Aorta (tissue), 5 donors: ENCODE data around the gene CHRNB1. TPM values are rescaled to one million over a fixed set of nuclear protein-coding genes. Genes with fewer than 3 reads are reported as not detected.

Experiments used
- ATAC-seq: fragments of 200-7000 bp; cut with Tn5 transposase; one replicate; pipeline ENCODE4 v1.9.1; 2022; ENCODE audit warnings: moderate library complexity; ENCODE audit not compliant: low FRiP score
- DNase-seq, 2 donors: peaks; one replicate each; pipeline ENCODE4 v3.0.0-alpha.2; 2020
- H3K27ac ChIP-seq, 2 donors: one replicate each; pipeline ENCODE4 v1.5.1; 2013; ENCODE audit warnings: low read length in 2 of 2, mild to moderate bottlenecking in 2 of 2, moderate library complexity in 2 of 2, control low read depth in 1 of 2, inconsistent platforms in 1 of 2, low read depth in 1 of 2
- H3K27me3 ChIP-seq, 2 donors: one replicate each; pipeline ENCODE4 v1.6.1; 2013; ENCODE audit warnings: control low read depth in 1 of 2, low read length in 1 of 2, mild to moderate bottlenecking in 1 of 2, moderate library complexity in 1 of 2; ENCODE audit not compliant: insufficient read depth in 2 of 2, control insufficient read depth in 1 of 2
- H3K36me3 ChIP-seq, 2 donors: one replicate each; pipeline ENCODE4 v1.6.1; 2013; ENCODE audit warnings: control low read depth in 1 of 2, low read length in 1 of 2, mild to moderate bottlenecking in 1 of 2; ENCODE audit not compliant: insufficient read depth in 2 of 2, control insufficient read depth in 1 of 2
- H3K4me1 ChIP-seq, 2 donors: one replicate each; pipeline ENCODE4 v1.6.1; 2013; ENCODE audit warnings: low read length in 2 of 2, control low read depth in 1 of 2, mild to moderate bottlenecking in 1 of 2, moderate library complexity in 1 of 2; ENCODE audit not compliant: insufficient read depth in 2 of 2, control insufficient read depth in 1 of 2
- H3K4me3 ChIP-seq, 2 donors: one replicate each; pipeline ENCODE4 v1.5.1; 2013; ENCODE audit warnings: low read length in 2 of 2, control low read depth in 1 of 2, mild to moderate bottlenecking in 1 of 2
- H3K9me3 ChIP-seq: one replicate; pipeline ENCODE4 v1.6.1; 2013; ENCODE audit warnings: mild to moderate bottlenecking, low read length; ENCODE audit not compliant: control insufficient read depth
- WGBS, 2 donors: extraction: QIAGEN DNeasy Blood & Tissue Kit; methylation state at CpG; one replicate each; pipeline ENCODE4 v1.1.7; 2013; 5-methylcytosine and 5-hydroxymethylcytosine counted together
- intact Hi-C, 2 donors: fragments of 100-400 bp; cut with DNase I; formaldehyde crosslinking; loops; one replicate each; pipeline versions ENCODE4 v1.14.2 to v1.15.0; 2022
- long read RNA-seq, 2 donors: library from polyadenylated mRNA; unstranded; transcript quantifications; one replicate each; pipeline ENCODE4 v2.0.0, GENCODE V29; 2020 to 2021
- polyA plus RNA-seq, 2 donors: library from polyadenylated mRNA; stranded (reverse); fragments of 200-250 nt; gene quantifications; one replicate each; pipeline ENCODE4 v1.2.3, GENCODE V29; 2013
- total RNA-seq, 2 donors: library from RNA; stranded (reverse); fragmentation: NEBNext Ultra II Directional; extraction: Animal tissue kit (Norgen Biotek cat#: 25700); gene quantifications; one replicate each; pipeline ENCODE4 v1.2.1, GENCODE V29; 2021
- donor health status: healthy with polysubstance abuse.
- donor health status: Bipolar disorder and iron deficiency.
- donor health status: DM: no; HTN: no; CAD: no.
- donor health status: DM: no; HTN: no; CAD: no.
- donor health status: DM: yes; HTN: yes; CAD: no.

Gene CHRNB1
- 1 to 10 TPM; 6.2 to 8.8 TPM for total RNA-seq
- polyA plus RNA-seq = 10 to 100 TPM; 11.6 to 18.3 TPM
- long read RNA-seq, donor 1, transcript CHRNB1-207 (2 exons, 1,095 nt) = major isoform, 7 of 12 reads
- long read RNA-seq, donor 1, partial matches to known transcripts = 0 of 12 reads
- long read RNA-seq, donor 1, other reads (novel, unspliced or antisense) = 2 of 12 reads
- long read RNA-seq, donor 2, partial matches to known transcripts = 0 of 3 reads
- long read RNA-seq, donor 2, other reads (novel, unspliced or antisense) = 0 of 3 reads

GRCh38 chr17:7444682-7445618 lies at the start of gene CHRNB1:
CHRNB1 (plus strand) TSS chr17:7445061; CDS start chr17:7445128, 67 bp downstream.
- Histone ChIP-seq H3K4me3 (peak within 1 kb of the TSS; percentile 4 to 23), H3K27me3 (no peaks in the 10 kb centered on the region), H3K36me3 (no peaks in the 10 kb centered on the region), H3K4me1 (no peaks in the 10 kb centered on the region), H3K9me3 (no peaks in the 10 kb centered on the region), H3K27ac (no peak within 1 kb of the TSS)
- DNase-seq (peak; percentile 87 to 90), ATAC-seq (peak; percentile 72)
- WGBS, 2 donors = 3 to 4% methylated on average over 44 to 51 of the region's 51 CpGs
- intact Hi-C loops = no loop called here

GRCh38 chr17:7396147-7396546 lies 48.7 kb upstream of the CHRNB1 start:
- WGBS, 2 donors = 86 to 88% methylated on average over 4 of the region's 4 CpGs
- no peaks in the 10 kb centered on the region for H3K36me3 ChIP-seq
- intact Hi-C loops = no loop called here
- no peak overlapping the region for H3K27ac ChIP-seq
- H3K4me1 ChIP-seq = no peaks in the 10 kb centered on the region
- no peaks in the 10 kb centered on the region for H3K27me3 ChIP-seq
- H3K9me3 ChIP-seq = no peaks in the 10 kb centered on the region
- H3K4me3 ChIP-seq = no peak overlapping the region
- DNase-seq (no peak), ATAC-seq (no peak)

- no peaks in the 10 kb centered on the region for H3K4me1 ChIP-seq
- H3K36me3 ChIP-seq = no peaks in the 10 kb centered on the region
- DNase-seq (no peak), ATAC-seq (no peak)
- H3K27me3 ChIP-seq = no peaks in the 10 kb centered on the region
- H3K9me3 ChIP-seq = no peaks in the 10 kb centered on the region
- WGBS, 2 donors = 71 to 75% methylated on average over 2 of the region's 2 CpGs
- intact Hi-C loops = no loop called here
- no peak overlapping the region for H3K4me3 ChIP-seq
- H3K27ac ChIP-seq = no peak overlapping the region
These were observed 46.2 kb upstream of the CHRNB1 start for GRCh38 chr17:7398612-7399011.

GRCh38 chr17:7403043-7403726 lies 41.7 kb upstream of the CHRNB1 start:
- DNase-seq (peak; percentile 74 to 88), ATAC-seq (peak; percentile 9)
- Histone ChIP-seq H3K9me3 (no peaks in the 10 kb centered on the region), H3K4me1 (no peaks in the 10 kb centered on the region), H3K36me3 (no peaks in the 10 kb centered on the region), H3K27me3 (no peaks in the 10 kb centered on the region), H3K4me3 (peak overlapping the region; percentile 30 to 51), H3K27ac (peak overlapping the region; percentile 10 to 84)
- intact Hi-C loops = loop anchor here in 1 of 2 donors (1.0 kb wide), 1 partner anchor 9 kb away; the partner anchor contains the start of gene PLSCR3
- 8 to 9% methylated on average over 15 to 16 of the region's 16 CpGs for WGBS, 2 donors

GRCh38 chr17:7403727-7403976 lies 41.2 kb upstream of the CHRNB1 start:
- DNase-seq (no peak), ATAC-seq (peak; percentile 65)
- intact Hi-C loops = loop anchor here in 1 of 2 donors (1.0 kb wide), 1 partner anchor 9 kb away; the partner anchor contains the start of gene PLSCR3
- no peaks in the 10 kb centered on the region for H3K36me3 ChIP-seq
- no peaks in the 10 kb centered on the region for H3K4me1 ChIP-seq
- H3K4me3 ChIP-seq = peak overlapping the region; percentile 30 to 51
- H3K27me3 ChIP-seq = no peaks in the 10 kb centered on the region
- 0 to 1% methylated on average over 13 of the region's 13 CpGs for WGBS, 2 donors
- H3K9me3 ChIP-seq = no peaks in the 10 kb centered on the region
- peak overlapping the region; percentile 10 to 67 for H3K27ac ChIP-seq

GRCh38 chr17:7403977-7404736 lies 40.7 kb upstream of the CHRNB1 start, which contains the start of gene TMEM256:
TMEM256 (minus strand) TSS chr17:7404097; CDS start chr17:7404084, 13 bp downstream.
- intact Hi-C loops = loop anchor here in 1 of 2 donors (1.0 kb wide), 1 partner anchor 10 kb away; the partner anchor contains the start of gene PLSCR3

GRCh38 chr17:7404737-7405349 lies 40.0 kb upstream of the CHRNB1 start:
- 0 to 1% methylated on average over 29 to 65 of the region's 65 CpGs for WGBS, 2 donors
- no peaks in the 10 kb centered on the region for H3K4me1 ChIP-seq
- no peaks in the 10 kb centered on the region for H3K36me3 ChIP-seq
- H3K9me3 ChIP-seq = no peaks in the 10 kb centered on the region
- peak overlapping the region; percentile 70 to 76 for H3K27ac ChIP-seq
- H3K27me3 ChIP-seq = no peaks in the 10 kb centered on the region
- peak; percentile 81 to 89 for DNase-seq
- H3K4me3 ChIP-seq = peak overlapping the region; percentile 59 to 82
- intact Hi-C loops = no loop called here
- ATAC-seq = peak; percentile 82

More at GRCh38 chr17:7403977-7404736, 40.7 kb upstream of the CHRNB1 start, which contains the start of gene TMEM256:
- H3K4me3 ChIP-seq = peak within 1 kb of the TSS; percentile 59 to 82
- WGBS, 2 donors = 0 to 1% methylated on average over 40 to 49 of the region's 49 CpGs
- H3K27me3 ChIP-seq = no peaks in the 10 kb centered on the region
- H3K36me3 ChIP-seq = no peaks in the 10 kb centered on the region
- ATAC-seq = peak; percentile 97
- no peaks in the 10 kb centered on the region for H3K9me3 ChIP-seq
- H3K27ac ChIP-seq = peak within 1 kb of the TSS; percentile 70 to 84
- DNase-seq = peak; percentile 99
- H3K4me1 ChIP-seq = no peaks in the 10 kb centered on the region
